Measurements from ENCODE around the gene PSMB5. TPM values are rescaled to one million over a fixed set of nuclear protein-coding genes. Genes with fewer than 3 reads are reported as not detected.
"Not testable (repeated sequence)": the region's sequence is repeated elsewhere in the genome, so short reads cannot be mapped to it uniquely, and the experiment has no call there.

The PSMB5 gene
- total RNA-seq, 6 experiments from 2014 or later: 51.2 to 93.5 (median 59.1) TPM

DNA sequence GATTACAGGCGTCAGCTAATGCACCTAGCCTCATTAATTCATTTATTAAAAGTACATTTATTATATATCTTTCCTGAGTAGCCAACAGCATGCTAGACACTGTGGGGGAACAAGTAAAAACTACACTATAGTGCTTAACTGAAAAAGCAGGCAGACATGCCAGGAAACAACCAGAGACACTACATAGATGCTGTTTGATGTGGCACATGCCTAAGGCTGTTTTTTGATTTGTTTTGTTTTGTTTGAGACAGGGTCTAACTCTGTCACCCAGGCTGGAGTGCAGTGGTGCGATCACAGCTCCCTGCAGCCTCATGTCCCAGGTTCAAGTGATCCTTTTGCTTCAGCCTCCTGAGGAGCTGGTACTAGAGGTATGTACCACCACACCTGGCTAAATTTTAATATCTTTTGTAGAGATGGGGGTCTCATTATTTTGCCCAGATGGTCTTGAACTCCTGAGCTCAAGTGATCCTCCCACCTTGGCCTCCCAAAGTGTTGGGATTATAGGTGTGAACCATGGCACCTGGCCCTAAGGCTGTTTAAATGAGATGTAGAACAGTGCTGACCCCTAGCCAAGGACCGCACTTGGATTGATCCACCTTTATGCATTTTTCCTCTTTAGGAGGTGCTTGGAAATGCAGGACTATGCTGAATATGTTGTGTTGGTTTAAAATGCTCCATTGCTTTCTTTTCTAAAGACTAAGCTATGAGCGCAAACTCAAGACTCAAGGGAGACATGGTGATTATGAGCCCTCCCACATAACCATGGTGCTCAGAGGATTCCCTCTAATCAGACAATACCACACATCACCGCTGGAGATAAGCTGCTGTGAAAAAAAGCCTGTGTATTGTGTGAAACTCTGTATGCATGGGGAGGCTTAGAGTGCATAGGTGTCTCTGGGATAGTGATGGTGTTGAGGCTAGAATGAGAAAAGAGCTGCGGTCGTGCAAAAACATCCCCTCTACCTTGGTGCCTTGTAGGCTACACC, 14.3 kb downstream of the PSMB5 start:
- no peaks in the 10 kb centered on the region for H3K27me3 ChIP-seq
- TF ChIP-seq POLR2A (IDR thresholded peaks at IDR 0.05): no peak
- TF ChIP-seq, protein P1, sequence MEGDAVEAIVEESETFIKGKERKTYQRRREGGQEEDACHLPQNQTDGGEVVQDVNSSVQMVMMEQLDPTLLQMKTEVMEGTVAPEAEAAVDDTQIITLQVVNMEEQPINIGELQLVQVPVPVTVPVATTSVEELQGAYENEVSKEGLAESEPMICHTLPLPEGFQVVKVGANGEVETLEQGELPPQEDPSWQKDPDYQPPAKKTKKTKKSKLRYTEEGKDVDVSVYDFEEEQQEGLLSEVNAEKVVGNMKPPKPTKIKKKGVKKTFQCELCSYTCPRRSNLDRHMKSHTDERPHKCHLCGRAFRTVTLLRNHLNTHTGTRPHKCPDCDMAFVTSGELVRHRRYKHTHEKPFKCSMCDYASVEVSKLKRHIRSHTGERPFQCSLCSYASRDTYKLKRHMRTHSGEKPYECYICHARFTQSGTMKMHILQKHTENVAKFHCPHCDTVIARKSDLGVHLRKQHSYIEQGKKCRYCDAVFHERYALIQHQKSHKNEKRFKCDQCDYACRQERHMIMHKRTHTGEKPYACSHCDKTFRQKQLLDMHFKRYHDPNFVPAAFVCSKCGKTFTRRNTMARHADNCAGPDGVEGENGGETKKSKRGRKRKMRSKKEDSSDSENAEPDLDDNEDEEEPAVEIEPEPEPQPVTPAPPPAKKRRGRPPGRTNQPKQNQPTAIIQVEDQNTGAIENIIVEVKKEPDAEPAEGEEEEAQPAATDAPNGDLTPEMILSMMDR (IDR thresholded peaks at IDR 0.05): no peak
- no peak overlapping the region for H3K27ac ChIP-seq
- H3K4me3 ChIP-seq: no peak overlapping the region
- peaks cover 0 to 3% (median 0%) of the 10 kb centered on the region in 4 donors for H3K36me3 ChIP-seq
- H3K4me1 ChIP-seq: no peaks in the 10 kb centered on the region
- 93% methylated on average over 5 of the region's 7 CpGs for WGBS (ENCODE audit: insufficient coverage, low coverage, low lambda C conversion rate, missing lambda C conversion rate)
- ATAC-seq (no peak), DNase-seq (no peak)
- intact Hi-C loops (cut with DNase I): no loop called here
- H3K9me3 ChIP-seq: no peaks in the 10 kb centered on the region

DNA sequence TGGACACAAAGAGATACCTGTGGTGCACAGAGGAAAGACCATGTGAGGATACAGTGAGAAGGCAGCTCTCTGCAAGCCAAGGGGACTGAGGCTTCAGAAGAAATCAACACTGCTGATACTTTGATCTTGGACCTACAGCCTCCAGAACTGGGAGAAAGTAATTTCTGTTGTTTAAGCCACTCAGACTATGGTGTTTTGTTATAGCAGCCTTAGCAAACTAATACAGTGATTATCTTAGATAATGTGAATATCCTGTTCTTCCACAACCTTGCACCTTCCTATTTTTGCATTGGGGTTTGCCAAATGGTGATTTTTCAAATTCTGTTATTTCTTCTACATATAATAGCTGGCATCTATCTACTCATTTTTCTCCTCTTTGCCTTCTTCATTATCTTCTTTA, 16.6 kb downstream of the PSMB5 start:
- no peak for TF ChIP-seq POLR2A (IDR thresholded peaks at IDR 0.05)
- TF ChIP-seq, protein P1 (IDR thresholded peaks at IDR 0.05): no peak
- Histone ChIP-seq H3K36me3 (no peaks in the 10 kb centered on the region), H3K4me3 (no peak overlapping the region), H3K4me1 (no peaks in the 10 kb centered on the region), H3K27me3 (no peaks in the 10 kb centered on the region), H3K9me3 (no peaks in the 10 kb centered on the region), H3K27ac (no peak overlapping the region)
- ATAC-seq (no peak), DNase-seq (no peak)
- intact Hi-C loops (cut with DNase I): no loop called here

DNA sequence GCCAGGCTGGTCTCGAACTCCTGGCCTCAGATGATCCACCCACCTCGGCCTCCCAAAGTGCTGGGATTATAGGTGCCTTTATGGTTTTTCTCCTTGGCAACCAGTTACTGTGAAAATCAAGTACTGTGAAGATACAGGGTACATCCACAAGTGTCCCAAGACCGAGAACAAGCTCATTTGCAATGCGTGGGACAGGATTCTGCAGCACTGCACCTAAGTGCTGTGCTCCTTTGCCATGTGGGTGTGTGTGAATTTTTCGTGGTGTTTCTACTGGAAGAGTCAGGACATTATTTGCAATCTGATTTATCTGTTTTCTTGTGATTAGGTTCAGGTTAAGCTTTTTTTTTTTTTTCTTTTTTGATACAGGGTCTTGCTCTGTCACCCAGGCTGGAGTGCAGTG, 17.6 kb downstream of the PSMB5 start:
- DNase-seq (no peak), ATAC-seq (no peak)
- Histone ChIP-seq H3K27me3 (no peaks in the 10 kb centered on the region), H3K4me3 (no peak overlapping the region), H3K27ac (no peak overlapping the region), H3K9me3 (no peaks in the 10 kb centered on the region), H3K4me1 (no peaks in the 10 kb centered on the region), H3K36me3 (no peaks in the 10 kb centered on the region)
- 17% methylated on average over 1 of the region's 5 CpGs for WGBS (ENCODE audit: insufficient coverage, low coverage, low lambda C conversion rate, missing lambda C conversion rate)
- no peak for TF ChIP-seq POLR2A (IDR thresholded peaks at IDR 0.05)
- TF ChIP-seq, protein P1 (IDR thresholded peaks at IDR 0.05): no peak
- intact Hi-C loops (cut with DNase I): no loop called here

DNA sequence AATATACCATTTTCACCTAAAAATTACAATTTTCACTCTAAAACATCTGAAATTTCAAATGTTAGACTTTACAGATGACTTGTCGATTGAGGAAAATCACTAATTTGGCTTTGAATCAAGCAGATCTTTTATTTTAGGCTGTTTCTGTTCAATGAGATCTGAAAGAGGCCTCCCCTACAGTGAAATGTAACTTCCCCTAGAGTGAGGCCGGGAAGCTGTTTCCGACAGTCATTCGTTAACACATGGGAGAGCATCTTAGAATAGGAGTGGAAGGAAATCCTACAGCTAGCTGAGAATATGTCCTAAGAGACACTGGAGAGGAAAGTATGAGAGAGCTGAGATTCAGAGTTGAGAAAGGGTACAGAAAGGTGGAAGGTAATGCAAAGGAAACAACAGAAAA, 19.1 kb downstream of the PSMB5 start:
- DNase-seq (no peak), ATAC-seq (no peak)
- 70% methylated on average over 4 of the region's 4 CpGs for WGBS (ENCODE audit: insufficient coverage, low coverage, low lambda C conversion rate, missing lambda C conversion rate)
- intact Hi-C loops (cut with DNase I): no loop called here
- Histone ChIP-seq H3K4me3 (no peak overlapping the region), H3K4me1 (no peaks in the 10 kb centered on the region), H3K9me3 (no peaks in the 10 kb centered on the region), H3K36me3 (no peaks in the 10 kb centered on the region), H3K27me3 (no peaks in the 10 kb centered on the region), H3K27ac (no peak overlapping the region)
- TF ChIP-seq, protein P1 (IDR thresholded peaks at IDR 0.05): no peak
- no peak for TF ChIP-seq POLR2A (IDR thresholded peaks at IDR 0.05)

DNA sequence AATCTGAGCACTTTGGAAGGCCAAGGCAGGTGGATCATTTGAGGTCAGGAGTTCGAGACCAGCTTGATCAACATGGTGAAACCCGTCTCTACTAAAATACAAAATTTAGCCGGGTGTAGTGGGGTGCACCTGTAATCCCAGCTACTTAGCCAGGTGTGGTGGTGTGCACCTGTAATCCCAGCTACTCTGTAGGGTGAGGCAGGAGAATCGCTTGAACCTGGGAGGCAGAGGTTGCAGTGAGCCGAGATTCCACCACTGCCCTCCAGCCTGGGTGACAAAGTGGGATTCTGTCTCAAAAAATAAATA, 21.0 kb downstream of the PSMB5 start:
- 87% methylated on average over 5 of the region's 5 CpGs for WGBS (ENCODE audit: insufficient coverage, low coverage, low lambda C conversion rate, missing lambda C conversion rate)
- not testable (repeated sequence) for DNase-seq

More for the DNA sequence above, 21.0 kb downstream of the PSMB5 start:
- intact Hi-C loops (cut with DNase I); H3K27me3 ChIP-seq; H3K9me3 ChIP-seq; H3K36me3 ChIP-seq; H3K27ac ChIP-seq; ATAC-seq; H3K4me3 ChIP-seq; H3K4me1 ChIP-seq: not testable (repeated sequence)

All from right lobe of liver (tissue), 6 donors.